ENCODE data around the gene PPP1R3F.

GRCh38 chrX:49287665-49288064 lies 18.1 kb downstream of the PPP1R3F start:
- TF ChIP-seq, protein P1, sequence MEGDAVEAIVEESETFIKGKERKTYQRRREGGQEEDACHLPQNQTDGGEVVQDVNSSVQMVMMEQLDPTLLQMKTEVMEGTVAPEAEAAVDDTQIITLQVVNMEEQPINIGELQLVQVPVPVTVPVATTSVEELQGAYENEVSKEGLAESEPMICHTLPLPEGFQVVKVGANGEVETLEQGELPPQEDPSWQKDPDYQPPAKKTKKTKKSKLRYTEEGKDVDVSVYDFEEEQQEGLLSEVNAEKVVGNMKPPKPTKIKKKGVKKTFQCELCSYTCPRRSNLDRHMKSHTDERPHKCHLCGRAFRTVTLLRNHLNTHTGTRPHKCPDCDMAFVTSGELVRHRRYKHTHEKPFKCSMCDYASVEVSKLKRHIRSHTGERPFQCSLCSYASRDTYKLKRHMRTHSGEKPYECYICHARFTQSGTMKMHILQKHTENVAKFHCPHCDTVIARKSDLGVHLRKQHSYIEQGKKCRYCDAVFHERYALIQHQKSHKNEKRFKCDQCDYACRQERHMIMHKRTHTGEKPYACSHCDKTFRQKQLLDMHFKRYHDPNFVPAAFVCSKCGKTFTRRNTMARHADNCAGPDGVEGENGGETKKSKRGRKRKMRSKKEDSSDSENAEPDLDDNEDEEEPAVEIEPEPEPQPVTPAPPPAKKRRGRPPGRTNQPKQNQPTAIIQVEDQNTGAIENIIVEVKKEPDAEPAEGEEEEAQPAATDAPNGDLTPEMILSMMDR (IDR thresholded peaks at IDR 0.05 in 4 of 5, conservative IDR thresholded peaks at IDR 0.05 in 1 of 5), result no peak
- no peak for TF ChIP-seq POLR2A (IDR thresholded peaks at IDR 0.05)

Data from gastrocnemius medialis (tissue), 4 donors.